ENCODE measurements around the gene CENPS.

Gene CENPS

DNA sequence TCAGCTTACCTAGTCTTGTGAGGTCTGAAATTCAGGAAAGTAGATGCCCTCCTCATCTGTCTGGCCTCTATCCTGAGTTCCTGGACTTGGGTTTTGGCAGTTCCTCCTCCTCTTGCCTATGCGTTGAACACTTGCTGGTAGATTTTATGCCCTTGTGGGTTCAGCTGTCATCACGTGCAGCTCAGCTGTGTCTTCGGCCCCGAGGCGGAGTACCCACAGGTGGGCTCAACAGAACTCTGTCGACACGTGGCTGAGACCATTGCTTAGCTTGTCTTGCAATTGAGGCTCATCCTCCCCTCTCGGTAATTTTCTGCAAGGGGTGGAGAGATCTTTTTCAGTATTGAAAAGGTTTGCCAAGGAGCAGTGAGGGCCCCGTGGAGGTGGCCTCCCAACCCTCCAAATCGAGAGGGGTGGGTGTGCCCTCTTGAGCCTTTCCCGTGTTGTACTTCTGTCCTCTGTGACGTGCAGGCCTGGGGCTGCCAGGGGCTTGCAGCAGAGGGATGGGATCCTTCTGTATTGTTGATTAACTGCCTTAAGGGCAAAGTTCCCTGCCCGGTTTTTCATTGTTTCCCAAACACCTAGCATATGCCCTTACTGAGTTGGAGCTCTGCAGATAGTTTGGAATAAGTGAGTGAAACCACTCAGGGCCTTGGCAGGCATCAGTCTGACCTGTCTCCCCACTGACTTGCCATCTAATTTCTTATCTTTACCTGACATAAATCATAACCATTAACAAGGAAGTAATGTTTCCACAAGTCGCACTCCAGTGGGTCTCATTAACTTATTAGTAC is 2.9 kb downstream of the CENPS start:
- Mint-ChIP-seq H3K4me1 (peaks cover 25% of the 10 kb centered on the region), H3K36me3 (ENCODE audit: low read depth) (no peaks in the 10 kb centered on the region), H3K4me3 (no peak overlapping the region), H3K27ac (no peak overlapping the region), H3K27me3 (no peaks in the 10 kb centered on the region), H3K9me3 (no peaks in the 10 kb centered on the region)
- ATAC-seq (no peak), DNase-seq (no peak)

DNA sequence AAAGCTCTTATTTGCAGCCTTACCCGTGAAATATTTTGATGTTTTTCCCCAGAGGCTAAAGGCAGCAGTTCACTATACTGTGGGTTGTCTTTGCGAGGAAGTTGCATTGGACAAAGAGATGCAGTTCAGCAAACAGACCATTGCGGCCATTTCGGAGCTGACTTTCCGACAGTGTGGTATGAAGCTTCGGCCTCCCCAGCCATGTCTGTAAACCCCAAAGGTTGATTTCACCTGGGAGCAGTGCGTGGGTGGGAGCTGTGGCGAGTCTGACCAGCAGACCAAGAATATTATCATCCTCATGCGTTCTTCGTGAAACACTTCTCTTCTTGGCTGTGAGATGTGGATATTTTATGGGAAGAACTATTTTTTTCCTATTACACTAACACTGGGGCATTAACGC is 3.6 kb downstream of the CENPS start:
- Mint-ChIP-seq H3K4me3 (no peak overlapping the region), H3K27ac (no peak overlapping the region), H3K36me3 (ENCODE audit: low read depth) (no peaks in the 10 kb centered on the region), H3K27me3 (no peaks in the 10 kb centered on the region), H3K9me3 (no peaks in the 10 kb centered on the region), H3K4me1 (peaks cover 23% of the 10 kb centered on the region)
- no peak for DNase-seq
- no peak for ATAC-seq

GRCh38 chr1:10434590-10434989 is 4.4 kb downstream of the CENPS start:
- H3K4me3 Mint-ChIP-seq = no peak overlapping the region
- H3K36me3 Mint-ChIP-seq (ENCODE audit: low read depth) = no peaks in the 10 kb centered on the region
- no peak overlapping the region for H3K27ac Mint-ChIP-seq
- peaks cover 20% of the 10 kb centered on the region for H3K4me1 Mint-ChIP-seq
- ATAC-seq (no peak), DNase-seq (no peak)
- no peaks in the 10 kb centered on the region for H3K27me3 Mint-ChIP-seq
- H3K9me3 Mint-ChIP-seq = no peaks in the 10 kb centered on the region

GRCh38 chr1:10437052-10437451 is 6.8 kb downstream of the CENPS start:
- no peak overlapping the region for H3K4me3 Mint-ChIP-seq
- H3K4me1 Mint-ChIP-seq = peaks cover 2% of the 10 kb centered on the region
- H3K9me3 Mint-ChIP-seq = no peaks in the 10 kb centered on the region
- H3K27me3 Mint-ChIP-seq = no peaks in the 10 kb centered on the region
- peaks cover 6% of the 10 kb centered on the region for H3K36me3 Mint-ChIP-seq (ENCODE audit: low read depth)
- no peak overlapping the region for H3K27ac Mint-ChIP-seq
- DNase-seq = no peak
- no peak for ATAC-seq

- no peaks in the 10 kb centered on the region for H3K27me3 Mint-ChIP-seq
Measured at GRCh38 chr1:10438677-10439163, 8.5 kb downstream of the CENPS start.

GRCh38 chr1:10440305-10440704 is 10.1 kb downstream of the CENPS start:
- H3K27me3 Mint-ChIP-seq = no peaks in the 10 kb centered on the region
- H3K4me3 Mint-ChIP-seq = no peak overlapping the region

More at GRCh38 chr1:10438677-10439163, 8.5 kb downstream of the CENPS start:
- H3K4me1 Mint-ChIP-seq = no peaks in the 10 kb centered on the region
- H3K4me3 Mint-ChIP-seq = no peak overlapping the region
- H3K27ac Mint-ChIP-seq = no peak overlapping the region
- no peak for ATAC-seq
- DNase-seq = no peak
- peaks cover 8% of the 10 kb centered on the region for H3K36me3 Mint-ChIP-seq (ENCODE audit: low read depth)
- H3K9me3 Mint-ChIP-seq = no peaks in the 10 kb centered on the region

GRCh38 chr1:10440794-10441193 is 10.6 kb downstream of the CENPS start:
- H3K4me1 Mint-ChIP-seq = no peaks in the 10 kb centered on the region

More at GRCh38 chr1:10440305-10440704, 10.1 kb downstream of the CENPS start:
- no peaks in the 10 kb centered on the region for H3K4me1 Mint-ChIP-seq
- no peak for DNase-seq
- H3K27ac Mint-ChIP-seq = no peak overlapping the region
- ATAC-seq = no peak
- no peaks in the 10 kb centered on the region for H3K9me3 Mint-ChIP-seq
- H3K36me3 Mint-ChIP-seq (ENCODE audit: low read depth) = peaks cover 12% of the 10 kb centered on the region

DNA sequence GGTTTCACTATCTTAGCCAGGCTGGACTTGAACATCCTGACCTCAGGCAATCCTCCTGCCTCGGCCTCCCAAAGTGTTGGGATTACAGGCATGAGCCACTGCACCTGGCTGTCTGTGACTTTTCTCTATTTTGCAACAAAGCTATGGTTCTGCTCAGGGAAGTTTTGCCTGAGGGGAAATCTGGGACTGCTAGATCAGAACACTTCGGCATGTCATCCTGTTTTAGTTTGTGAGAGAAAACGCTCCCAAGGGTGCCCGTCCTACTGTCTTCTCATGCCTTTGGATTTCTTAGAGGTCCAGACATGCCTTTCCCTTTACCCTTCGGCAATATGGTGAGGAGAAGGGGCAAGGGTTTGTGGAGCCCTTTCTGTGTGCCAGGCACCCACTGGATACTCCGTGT is 14.0 kb downstream of the CENPS start:
- Mint-ChIP-seq H3K36me3 (ENCODE audit: low read depth) (peaks cover 14% of the 10 kb centered on the region), H3K27ac (no peak overlapping the region), H3K4me1 (peaks cover 2% of the 10 kb centered on the region), H3K27me3 (no peaks in the 10 kb centered on the region), H3K4me3 (no peak overlapping the region), H3K9me3 (no peaks in the 10 kb centered on the region)
- ATAC-seq = no peak
- no peak for DNase-seq

More at GRCh38 chr1:10440794-10441193, 10.6 kb downstream of the CENPS start:
- Mint-ChIP-seq H3K27me3 (no peaks in the 10 kb centered on the region), H3K4me3 (no peak overlapping the region), H3K9me3 (no peaks in the 10 kb centered on the region), H3K27ac (no peak overlapping the region), H3K36me3 (ENCODE audit: low read depth) (peaks cover 12% of the 10 kb centered on the region)
- DNase-seq (no peak), ATAC-seq (no peak)

GRCh38 chr1:10444795-10445397 is 14.7 kb downstream of the CENPS start:
- Mint-ChIP-seq H3K9me3 (no peaks in the 10 kb centered on the region), H3K27me3 (no peaks in the 10 kb centered on the region), H3K4me1 (peaks cover 2% of the 10 kb centered on the region), H3K4me3 (no peak overlapping the region), H3K36me3 (ENCODE audit: low read depth) (peaks cover 14% of the 10 kb centered on the region), H3K27ac (no peak overlapping the region)
- ATAC-seq (no peak), DNase-seq (no peak)

- Mint-ChIP-seq H3K4me3 (no peak overlapping the region), H3K27ac (no peak overlapping the region), H3K4me1 (peaks cover 2% of the 10 kb centered on the region), H3K27me3 (no peaks in the 10 kb centered on the region), H3K36me3 (ENCODE audit: low read depth) (peaks cover 9% of the 10 kb centered on the region), H3K9me3 (no peaks in the 10 kb centered on the region)
- no peak for DNase-seq
- no peak for ATAC-seq
Measured at GRCh38 chr1:10446790-10447422, 16.7 kb downstream of the CENPS start.

DNA sequence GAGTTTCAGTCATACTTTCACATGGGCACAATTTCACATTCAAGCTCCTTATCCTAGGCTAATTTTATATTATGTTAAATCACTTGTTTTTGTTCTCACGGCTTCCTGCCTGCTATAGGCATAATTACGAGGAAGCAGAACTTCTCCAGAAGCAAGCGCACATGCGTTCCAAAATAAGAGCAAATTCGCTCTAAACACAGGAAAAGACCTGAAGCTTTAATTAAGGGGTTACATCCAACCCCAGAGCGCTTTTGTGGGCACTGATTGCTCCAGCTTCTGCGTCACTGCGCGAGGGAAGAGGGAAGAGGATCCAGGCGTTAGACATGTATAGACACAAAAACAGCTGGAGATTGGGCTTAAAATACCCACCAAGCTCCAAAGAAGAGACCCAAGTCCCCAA is 19.5 kb downstream of the CENPS start, which contains the start of gene CORT:
TSS of gene CORT (plus strand) at position 281 of the 400 bp plus-strand sequence. CDS start 193 bp downstream, outside the sequence.
- Mint-ChIP-seq H3K9me3 (no peaks in the 10 kb centered on the region), H3K27me3 (no peaks in the 10 kb centered on the region), H3K4me3 (no peak within 1 kb of the TSS), H3K4me1 (peaks cover 2% of the 10 kb centered on the region), H3K36me3 (ENCODE audit: low read depth) (peaks cover 2% of the 10 kb centered on the region), H3K27ac (no peak within 1 kb of the TSS)
- DNase-seq (no peak), ATAC-seq (no peak)

GRCh38 chr1:10450156-10450814 is 20.1 kb downstream of the CENPS start:
- peaks cover 2% of the 10 kb centered on the region for H3K36me3 Mint-ChIP-seq (ENCODE audit: low read depth)
- no peak overlapping the region for H3K27ac Mint-ChIP-seq
- H3K4me1 Mint-ChIP-seq = peaks cover 2% of the 10 kb centered on the region
- no peaks in the 10 kb centered on the region for H3K9me3 Mint-ChIP-seq
- no peaks in the 10 kb centered on the region for H3K27me3 Mint-ChIP-seq
- DNase-seq = no peak
- no peak overlapping the region for H3K4me3 Mint-ChIP-seq
- ATAC-seq = no peak

DNA sequence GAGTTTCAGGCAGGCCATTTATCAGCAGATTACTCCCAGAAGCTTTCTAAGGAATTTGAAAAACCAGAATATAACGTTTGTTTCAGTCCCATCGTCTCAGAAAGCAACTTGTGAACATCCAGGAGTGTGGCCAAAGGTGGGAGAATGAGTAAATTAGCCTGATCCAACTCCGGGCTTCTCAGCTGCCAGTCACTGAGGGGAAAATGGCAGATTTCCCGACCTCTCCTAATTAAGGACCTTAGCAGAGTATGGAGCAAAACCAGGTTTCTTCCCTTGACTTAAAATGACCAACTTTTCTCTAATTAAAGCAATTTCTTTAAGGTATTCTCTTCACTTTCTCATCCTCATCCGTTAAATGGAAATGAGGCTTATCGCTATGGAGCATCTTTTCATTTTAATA is 20.6 kb downstream of the CENPS start:
- Mint-ChIP-seq H3K36me3 (ENCODE audit: low read depth) (peaks cover 2% of the 10 kb centered on the region), H3K27me3 (no peaks in the 10 kb centered on the region), H3K4me1 (peaks cover 2% of the 10 kb centered on the region), H3K4me3 (no peak overlapping the region), H3K27ac (no peak overlapping the region), H3K9me3 (no peaks in the 10 kb centered on the region)
- ATAC-seq = no peak
- DNase-seq = no peak

- Mint-ChIP-seq H3K9me3 (no peaks in the 10 kb centered on the region), H3K27ac (no peak overlapping the region), H3K4me3 (no peak overlapping the region), H3K4me1 (peaks cover 2% of the 10 kb centered on the region), H3K36me3 (ENCODE audit: low read depth) (peaks cover 6% of the 10 kb centered on the region), H3K27me3 (no peaks in the 10 kb centered on the region)
- no peak for ATAC-seq
- DNase-seq = no peak
Measured at GRCh38 chr1:10451287-10451686, 21.1 kb downstream of the CENPS start.
